GM19395 (cell line): ENCODE data around the gene RASGRP3.

ENCODE experiments used
- ATAC-seq: cut with Tn5 transposase; IDR thresholded peaks from one replicate; pipeline ENCODE4 v1.9.1; 2021; ENCODE audit warnings: mild to moderate bottlenecking, moderate library complexity; ENCODE audit not compliant: unreplicated experiment

Gene RASGRP3

DNA sequence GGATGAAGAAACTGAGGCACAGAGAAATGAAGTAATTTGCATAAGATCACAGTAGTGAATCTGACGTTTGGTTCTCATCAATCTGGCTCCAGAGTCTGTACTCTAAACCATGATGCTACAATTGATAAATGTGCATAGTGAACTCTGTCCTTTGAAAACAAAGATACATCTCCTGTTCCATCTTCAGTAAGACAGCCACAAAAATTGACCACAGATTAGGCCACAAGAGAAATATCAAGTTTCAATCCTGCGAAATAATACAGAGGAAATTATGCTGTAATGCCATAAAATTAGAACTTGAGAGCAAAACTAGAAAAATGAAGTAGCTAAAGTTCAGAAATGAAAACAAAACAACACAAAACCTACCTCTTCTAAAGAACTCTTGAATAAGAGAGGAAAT, 94.2 kb downstream of the RASGRP3 start:
- ATAC-seq: no peak

DNA sequence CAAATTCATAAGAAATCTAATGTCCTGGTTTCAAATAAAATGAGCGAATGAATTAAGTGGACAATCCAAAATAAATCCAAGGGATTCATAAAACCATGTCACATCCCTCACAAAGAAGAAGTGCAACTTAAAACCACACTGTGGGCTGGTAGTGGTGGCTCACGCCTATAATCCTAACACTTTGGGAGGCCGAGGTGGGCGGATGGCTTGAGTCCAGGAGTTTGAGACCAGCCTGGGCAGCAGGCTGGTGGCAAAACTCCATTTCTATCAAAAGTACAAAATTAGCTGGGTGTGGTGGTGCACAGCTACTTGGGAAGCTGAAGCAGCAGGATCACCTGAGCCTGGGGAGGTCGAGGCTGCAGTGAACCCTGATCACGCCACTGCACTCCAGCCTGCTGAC, 97.2 kb downstream of the RASGRP3 start:
- no peak for ATAC-seq

- ATAC-seq: no peak
Measured at GRCh38 chr2:33577084-33577483, 100.6 kb downstream of the RASGRP3 start.

- no peak for ATAC-seq
Measured at GRCh38 chr2:33577668-33578067, 101.2 kb downstream of the RASGRP3 start.

DNA sequence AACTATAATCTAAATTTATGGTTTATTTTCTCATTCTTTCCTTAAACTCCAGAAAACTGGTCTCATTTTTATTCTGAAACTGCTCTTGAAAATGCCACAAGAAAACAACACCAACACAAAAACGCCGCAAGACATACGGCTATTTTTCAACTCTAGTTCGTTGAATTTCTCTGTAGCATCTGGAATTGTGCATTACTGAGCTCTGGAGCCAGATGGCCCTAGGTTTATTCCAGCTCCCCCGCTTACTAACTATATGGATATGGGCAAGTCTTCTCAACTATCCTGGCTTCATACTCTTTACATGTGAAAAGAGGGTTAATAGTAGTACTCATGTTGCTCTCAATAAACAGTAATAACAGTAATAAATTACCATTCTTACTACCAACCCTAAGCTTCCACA, 102.8 kb downstream of the RASGRP3 start:
- no peak for ATAC-seq

- ATAC-seq: no peak
Measured at GRCh38 chr2:33581872-33582271, 105.4 kb downstream of the RASGRP3 start.

DNA sequence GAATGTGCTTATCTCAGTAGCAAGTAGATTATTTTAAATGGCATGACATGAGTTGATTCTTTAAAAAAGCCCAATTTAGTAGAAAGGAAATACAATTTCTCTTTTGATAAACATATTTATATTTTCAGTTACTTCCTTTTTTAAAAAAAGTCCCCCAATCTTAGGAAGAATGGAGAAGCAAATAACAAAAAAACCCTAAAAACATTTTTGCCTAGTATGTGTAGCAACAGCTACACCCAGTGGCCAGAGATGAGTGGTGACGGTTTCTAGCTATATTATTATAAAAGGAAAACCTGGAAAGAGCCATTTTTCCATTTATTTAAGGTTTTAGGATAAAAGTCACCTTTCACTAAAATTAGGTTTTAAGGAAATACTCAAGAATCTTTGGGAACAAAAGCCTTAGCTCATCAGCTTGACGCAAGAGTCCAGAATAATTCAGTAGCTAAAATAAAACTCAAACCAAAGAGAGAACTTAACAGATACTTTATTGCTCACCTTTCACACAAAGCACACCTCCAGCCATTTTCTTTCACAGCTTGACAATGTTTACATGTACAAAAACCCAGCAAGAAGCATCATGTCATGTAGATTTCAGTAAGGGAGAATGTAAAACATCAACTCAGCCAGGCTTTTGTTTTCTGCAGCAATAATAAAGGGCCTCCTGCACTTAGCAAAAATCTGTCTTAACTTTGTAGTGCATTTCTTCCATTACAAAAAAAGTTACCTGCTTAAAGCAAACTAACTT, 106.9 kb downstream of the RASGRP3 start:
- no peak for ATAC-seq

DNA sequence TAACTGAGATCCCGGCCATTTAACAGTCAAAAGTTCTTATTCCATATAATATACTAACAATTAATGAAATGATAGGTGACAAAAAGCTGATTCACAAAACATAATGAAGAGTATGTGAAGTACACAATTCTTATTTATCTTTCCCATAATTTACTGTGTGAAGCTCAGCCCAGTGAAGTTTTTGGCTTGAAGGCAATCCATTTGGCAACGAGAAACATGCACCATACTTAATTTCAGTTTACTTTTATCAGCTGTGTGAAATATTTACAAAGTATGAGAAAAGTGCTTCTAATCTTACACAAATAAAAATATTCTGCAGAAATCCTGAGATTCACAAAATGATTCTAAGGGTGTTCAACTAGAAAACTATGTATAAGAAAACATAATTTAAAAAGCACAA, 110.3 kb downstream of the RASGRP3 start:
- ATAC-seq: no peak

DNA sequence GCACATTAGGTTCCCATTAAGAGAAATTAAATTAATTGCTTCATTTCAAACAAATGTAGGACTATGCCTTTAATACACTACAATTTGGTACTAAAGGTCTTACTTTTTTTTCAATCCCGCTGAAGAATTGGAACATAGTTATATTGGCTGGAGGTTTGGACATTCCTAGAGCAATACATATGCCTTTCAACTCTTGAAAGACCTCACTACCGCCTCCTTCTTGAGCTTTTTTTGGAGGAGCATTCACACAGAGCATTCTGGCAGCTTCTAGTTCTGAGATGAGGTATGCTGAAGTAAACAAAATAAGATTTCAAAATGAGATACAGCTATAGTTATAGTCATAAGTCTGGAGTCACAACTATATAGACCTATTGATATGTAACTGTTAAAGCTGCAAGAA, 111.8 kb downstream of the RASGRP3 start:
- ATAC-seq: no peak

DNA sequence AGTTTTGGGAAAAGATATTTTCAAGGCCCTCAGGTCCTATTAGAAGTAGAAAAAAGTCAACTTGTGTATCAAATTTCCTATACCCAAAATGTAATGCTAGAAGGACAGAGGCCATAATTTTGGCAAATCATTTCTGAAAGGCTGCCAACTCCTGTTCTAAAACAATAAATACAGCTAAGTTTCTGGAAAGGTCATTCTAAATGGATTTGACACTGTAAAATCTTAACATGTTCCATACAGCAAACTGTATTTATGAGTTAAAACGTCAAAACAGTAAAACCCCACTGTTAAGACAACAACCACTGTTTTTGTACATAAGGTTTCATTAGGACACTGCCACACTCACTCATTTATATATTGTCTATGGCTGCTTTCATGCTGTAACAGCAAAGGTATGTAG, 113.0 kb downstream of the RASGRP3 start:
- no peak for ATAC-seq

- ATAC-seq: no peak
Measured at GRCh38 chr2:33595385-33595784, 118.9 kb downstream of the RASGRP3 start.

GRCh38 chr2:33597026-33597425, 120.6 kb downstream of the RASGRP3 start:
- no peak for ATAC-seq

DNA sequence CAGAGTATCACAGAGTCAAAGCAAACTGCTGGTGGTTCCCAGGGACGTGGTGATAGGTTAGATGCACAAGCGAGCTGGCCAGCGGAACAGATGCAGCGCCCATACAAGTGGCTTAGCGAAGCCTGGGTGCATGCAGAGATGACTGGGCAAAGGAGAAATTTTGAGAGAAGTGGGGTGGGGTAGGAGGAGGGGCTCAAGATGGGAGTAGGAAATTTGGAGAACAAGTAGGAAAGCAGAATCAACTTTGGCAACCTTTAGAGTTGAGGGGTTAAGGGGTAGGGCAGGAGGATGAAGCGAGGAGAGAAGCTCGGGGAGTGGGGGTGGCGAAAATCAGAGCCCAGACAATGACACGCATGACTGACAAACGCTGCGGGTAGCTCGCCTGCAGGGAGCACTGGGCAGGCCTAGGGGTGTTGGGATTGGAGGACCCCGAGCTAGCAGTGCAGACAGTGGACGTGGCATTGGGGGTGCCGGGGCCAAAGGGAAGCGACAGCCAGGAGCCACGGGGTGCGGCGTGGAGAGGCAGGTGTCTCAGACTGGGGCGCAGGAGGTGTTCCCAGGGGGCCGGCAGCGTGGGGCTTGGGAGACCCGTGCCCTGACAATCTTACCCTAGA, 122.2 kb downstream of the RASGRP3 start:
- peak; percentile 60 for ATAC-seq

DNA sequence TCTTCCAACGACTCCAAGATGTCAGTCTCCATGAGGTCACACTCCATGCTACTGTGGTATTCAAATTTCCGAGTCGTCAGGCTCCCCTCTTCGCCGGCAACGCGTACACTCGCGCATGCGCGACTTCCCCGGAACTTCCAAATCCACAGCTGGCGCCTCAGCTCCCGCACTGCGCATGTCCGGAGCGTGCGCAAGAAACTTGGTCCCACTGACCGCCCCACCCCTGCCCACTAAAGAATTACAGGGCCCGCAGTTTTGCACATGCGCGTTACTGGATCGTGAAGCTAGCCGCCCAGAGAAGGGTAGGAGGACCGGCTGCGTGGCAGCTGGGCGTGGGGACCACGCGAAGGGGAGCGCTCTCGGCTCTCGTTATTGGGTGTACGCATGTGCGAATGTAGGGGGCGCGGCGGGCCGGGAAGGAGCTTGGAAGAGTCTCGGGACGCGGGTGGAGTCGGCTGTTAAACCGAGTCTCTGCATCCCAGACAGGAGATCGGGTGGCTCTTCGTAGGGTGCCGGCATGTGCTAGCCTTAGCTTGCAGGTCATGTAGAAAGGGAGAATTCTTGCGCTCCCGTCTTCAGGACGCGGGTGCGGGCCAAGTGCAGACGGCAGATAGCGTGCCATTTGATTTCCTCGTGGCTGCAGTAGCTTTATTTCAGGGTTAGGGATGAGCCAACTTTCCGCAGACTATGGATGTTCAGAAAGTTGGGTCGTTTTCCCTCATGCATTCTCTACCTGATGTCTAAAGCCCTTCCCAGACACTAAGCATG, 122.9 kb downstream of the RASGRP3 start, which contains the start of gene FAM98A:
Gene FAM98A (minus strand): TSS at position 125 of the 768 bp plus-strand sequence. CDS start 78 bp downstream, at position 47.
- peak; percentile 91 for ATAC-seq

DNA sequence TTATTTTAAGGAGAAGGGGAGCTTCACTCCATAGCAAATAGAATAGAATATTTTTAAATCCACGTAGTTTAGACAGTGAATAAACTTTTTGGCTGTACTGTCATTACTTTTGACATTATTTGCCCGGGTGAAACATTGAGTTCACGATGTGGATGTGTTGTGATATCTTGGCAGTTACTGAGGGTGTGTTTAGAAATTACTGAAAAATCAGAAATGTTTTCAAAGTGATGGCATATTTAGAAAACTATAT, 123.4 kb downstream of the RASGRP3 start:
- ATAC-seq: no peak

DNA sequence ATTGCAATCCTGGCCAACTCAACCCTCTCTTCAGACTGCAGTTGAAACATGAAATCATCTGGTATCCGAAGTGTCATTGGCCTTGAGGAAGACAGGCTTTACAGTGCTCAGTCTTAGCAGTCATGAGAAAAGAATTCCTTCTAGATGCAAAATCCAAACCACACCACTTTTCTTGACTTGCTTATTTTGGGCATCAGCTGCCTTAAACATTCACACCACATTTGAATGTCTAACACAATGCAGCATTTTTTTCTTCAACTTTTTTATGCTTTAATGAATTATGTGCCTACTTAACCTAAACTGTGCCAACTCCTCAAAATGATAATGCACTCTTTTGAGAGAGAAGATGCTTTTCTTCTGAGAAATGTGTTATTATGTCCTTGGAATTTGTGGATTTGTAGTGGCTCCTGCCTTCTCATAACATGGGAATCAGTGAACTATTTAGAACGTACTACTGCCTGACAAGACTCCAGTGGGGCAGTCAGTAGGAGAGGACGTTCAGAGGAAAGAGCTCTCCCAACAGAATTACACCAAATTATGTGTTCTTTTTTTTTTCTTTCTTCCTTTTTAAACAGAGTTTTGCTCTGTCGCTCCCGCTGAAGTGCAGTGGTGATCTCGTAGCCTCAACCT, 125.9 kb downstream of the RASGRP3 start:
- no peak for ATAC-seq

- no peak for ATAC-seq
Measured at GRCh38 chr2:33603416-33603815, 127.0 kb downstream of the RASGRP3 start.

DNA sequence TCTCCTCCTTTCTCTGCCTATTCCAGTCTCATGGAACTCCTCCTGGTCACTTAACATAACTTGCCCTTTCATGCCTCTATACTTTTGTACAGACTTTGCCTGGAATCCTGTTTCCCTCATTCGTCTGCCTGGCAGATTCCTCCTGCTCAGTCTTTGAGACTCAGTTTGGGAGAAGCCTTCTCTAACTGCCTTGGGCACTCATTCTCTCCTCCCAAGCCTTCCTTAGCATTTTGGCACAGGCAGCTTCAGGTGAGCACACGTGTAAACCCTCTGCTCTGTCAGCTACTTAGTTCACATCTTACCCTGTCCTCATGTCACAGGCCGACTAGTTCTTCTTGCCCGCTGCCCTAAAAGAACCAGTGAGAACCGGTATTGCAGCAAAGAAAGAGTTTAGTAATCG, 128.6 kb downstream of the RASGRP3 start:
- ATAC-seq: no peak

DNA sequence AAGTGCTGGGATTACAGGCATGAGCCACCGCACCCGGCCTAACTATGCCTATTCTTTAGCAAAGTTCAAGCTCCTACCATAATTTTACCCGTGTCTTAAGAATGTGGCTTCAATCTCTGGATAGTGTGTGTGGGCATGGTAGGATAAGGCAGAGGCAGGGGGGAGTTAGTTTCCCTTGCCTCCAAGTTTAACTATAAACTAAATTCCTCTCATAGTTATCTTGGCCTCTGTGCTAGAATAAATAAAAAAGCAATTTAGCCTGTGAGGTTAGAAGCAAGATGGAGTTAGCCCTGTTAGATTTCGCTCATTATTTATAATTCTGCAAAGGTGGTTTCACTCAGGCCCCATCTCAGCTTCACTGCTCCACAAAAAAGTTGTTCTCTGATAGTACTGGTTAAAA, 129.7 kb downstream of the RASGRP3 start:
- no peak for ATAC-seq

GRCh38 chr2:33606622-33607021, 130.2 kb downstream of the RASGRP3 start:
- ATAC-seq: no peak

DNA sequence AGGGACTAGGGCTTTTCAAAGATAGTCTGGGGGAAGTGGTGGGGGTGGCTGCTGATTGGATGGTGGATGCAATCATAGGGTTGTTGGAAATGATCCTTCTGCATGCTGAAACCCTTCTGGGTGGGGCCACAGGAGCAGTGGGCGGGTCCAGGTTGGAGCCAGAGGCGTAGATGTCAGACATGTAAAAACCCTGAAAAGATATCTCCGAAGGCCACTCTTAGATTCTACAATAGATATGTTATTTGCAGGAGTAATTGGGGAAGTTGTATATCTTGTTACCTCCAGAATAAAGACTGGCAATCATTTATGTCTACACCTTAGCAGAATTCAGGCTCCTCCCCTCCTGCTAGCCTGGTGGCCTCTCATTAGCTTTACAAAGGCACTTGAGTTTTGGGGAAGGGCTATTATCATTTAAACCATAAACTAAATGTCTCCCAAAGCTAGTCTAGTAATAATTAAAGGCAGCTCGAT, 130.8 kb downstream of the RASGRP3 start:
- ATAC-seq: no peak

- ATAC-seq: no peak
Measured at GRCh38 chr2:33607905-33608304, 131.5 kb downstream of the RASGRP3 start.
